ENCODE data around the gene TRAPPC8.
"Not testable (repeated sequence)": the region's sequence is repeated elsewhere in the genome, so short reads cannot be mapped to it uniquely, and the experiment has no call there.

TRAPPC8 gene

DNA sequence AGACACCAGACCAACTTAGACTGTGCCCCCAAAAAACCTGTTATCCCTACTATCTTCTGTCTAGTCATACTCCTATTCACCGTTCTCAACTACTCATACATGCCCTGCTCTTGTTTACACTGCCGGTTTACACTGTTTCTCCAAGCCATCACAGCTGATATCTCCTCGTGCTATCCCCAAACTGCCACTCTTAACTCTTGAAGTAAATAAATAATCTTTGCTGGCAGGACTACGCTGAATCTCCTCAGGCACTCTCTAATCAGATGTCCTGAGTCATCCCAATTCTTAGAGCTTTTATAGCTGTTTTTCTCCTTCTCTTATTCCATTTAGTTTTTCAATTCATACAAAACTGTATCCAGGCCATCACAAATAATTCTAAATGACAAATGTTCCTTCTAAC is 133.9 kb downstream of the TRAPPC8 start:
- not testable (repeated sequence) for H3K4me1 ChIP-seq, H3K79me2 ChIP-seq, H3K27ac ChIP-seq

DNA sequence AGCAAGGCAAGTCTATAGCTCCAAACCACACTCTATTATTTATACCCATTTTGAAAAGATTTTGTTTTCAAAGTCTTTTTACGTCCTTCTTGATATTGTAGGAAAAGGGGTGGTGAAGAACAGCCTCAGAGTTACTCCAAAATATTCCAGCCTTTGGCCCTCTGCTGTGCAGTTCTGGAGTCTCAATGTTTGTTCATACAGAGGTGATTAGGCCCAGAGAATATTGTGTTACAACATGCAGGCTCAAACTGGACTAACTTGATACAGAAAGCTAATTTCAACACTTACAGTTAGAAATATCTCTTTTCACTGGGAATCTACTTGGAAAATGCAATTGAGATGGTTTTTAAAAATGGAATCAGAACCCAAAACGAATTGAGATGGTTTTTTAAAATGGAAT is 141.8 kb downstream of the TRAPPC8 start:
- Histone ChIP-seq H2AFZ (no peak overlapping the region), H3K27me3 (ENCODE audit: control insufficient read depth, insufficient read depth, low read length) (no peaks in the 10 kb centered on the region), H3K4me2 (ENCODE audit: low read length) (no peak overlapping the region), H3K4me3 (ENCODE audit: low read depth, low read length) (no peak overlapping the region), H3K9me3 (ENCODE audit: control insufficient read depth, low read length) (no peaks in the 10 kb centered on the region), H3K36me3 (ENCODE audit: control insufficient read depth, insufficient read depth, low read length) (no peaks in the 10 kb centered on the region), H3K27ac (no peak overlapping the region), H3K4me1 (no peaks in the 10 kb centered on the region), H3K9ac (no peak overlapping the region), H3K79me2 (no peaks in the 10 kb centered on the region)
- TF ChIP-seq, protein P1, sequence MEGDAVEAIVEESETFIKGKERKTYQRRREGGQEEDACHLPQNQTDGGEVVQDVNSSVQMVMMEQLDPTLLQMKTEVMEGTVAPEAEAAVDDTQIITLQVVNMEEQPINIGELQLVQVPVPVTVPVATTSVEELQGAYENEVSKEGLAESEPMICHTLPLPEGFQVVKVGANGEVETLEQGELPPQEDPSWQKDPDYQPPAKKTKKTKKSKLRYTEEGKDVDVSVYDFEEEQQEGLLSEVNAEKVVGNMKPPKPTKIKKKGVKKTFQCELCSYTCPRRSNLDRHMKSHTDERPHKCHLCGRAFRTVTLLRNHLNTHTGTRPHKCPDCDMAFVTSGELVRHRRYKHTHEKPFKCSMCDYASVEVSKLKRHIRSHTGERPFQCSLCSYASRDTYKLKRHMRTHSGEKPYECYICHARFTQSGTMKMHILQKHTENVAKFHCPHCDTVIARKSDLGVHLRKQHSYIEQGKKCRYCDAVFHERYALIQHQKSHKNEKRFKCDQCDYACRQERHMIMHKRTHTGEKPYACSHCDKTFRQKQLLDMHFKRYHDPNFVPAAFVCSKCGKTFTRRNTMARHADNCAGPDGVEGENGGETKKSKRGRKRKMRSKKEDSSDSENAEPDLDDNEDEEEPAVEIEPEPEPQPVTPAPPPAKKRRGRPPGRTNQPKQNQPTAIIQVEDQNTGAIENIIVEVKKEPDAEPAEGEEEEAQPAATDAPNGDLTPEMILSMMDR (IDR thresholded peaks at IDR 0.05): no peak

More for the DNA sequence above, 133.9 kb downstream of the TRAPPC8 start:
- H3K27me3 ChIP-seq (ENCODE audit: control insufficient read depth, insufficient read depth, low read length); H3K4me2 ChIP-seq (ENCODE audit: low read length); H3K4me3 ChIP-seq (ENCODE audit: low read depth, low read length); H3K36me3 ChIP-seq (ENCODE audit: control insufficient read depth, insufficient read depth, low read length); H3K9me3 ChIP-seq (ENCODE audit: control insufficient read depth, low read length); H3K9ac ChIP-seq; H2AFZ ChIP-seq: not testable (repeated sequence)

DNA sequence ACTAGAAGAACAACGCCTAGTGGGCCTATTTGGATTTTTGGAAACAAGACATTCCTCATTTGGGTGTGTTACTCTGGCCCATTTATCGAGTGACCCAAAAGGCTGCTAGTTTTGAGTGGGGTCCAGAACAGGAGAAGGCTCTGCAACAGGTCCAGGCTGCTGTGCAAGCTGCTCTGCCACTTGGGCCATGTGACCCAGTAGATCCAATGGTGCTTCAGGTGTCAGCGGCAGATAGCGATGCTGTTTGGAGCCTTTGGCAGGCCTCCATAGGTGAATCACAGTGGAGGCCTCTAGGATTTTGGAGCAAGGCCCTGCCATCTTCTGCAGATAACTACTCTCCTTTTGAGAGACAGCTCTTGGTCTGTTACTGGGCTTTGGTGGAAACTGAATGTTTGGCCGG is 143.7 kb downstream of the TRAPPC8 start:
- H3K27ac ChIP-seq; H3K9me3 ChIP-seq (ENCODE audit: control insufficient read depth, low read length); H3K4me1 ChIP-seq; H3K9ac ChIP-seq; H3K79me2 ChIP-seq; H2AFZ ChIP-seq; H3K4me3 ChIP-seq (ENCODE audit: low read depth, low read length); H3K27me3 ChIP-seq (ENCODE audit: control insufficient read depth, insufficient read depth, low read length); H3K36me3 ChIP-seq (ENCODE audit: control insufficient read depth, insufficient read depth, low read length); H3K4me2 ChIP-seq (ENCODE audit: low read length): not testable (repeated sequence)

DNA sequence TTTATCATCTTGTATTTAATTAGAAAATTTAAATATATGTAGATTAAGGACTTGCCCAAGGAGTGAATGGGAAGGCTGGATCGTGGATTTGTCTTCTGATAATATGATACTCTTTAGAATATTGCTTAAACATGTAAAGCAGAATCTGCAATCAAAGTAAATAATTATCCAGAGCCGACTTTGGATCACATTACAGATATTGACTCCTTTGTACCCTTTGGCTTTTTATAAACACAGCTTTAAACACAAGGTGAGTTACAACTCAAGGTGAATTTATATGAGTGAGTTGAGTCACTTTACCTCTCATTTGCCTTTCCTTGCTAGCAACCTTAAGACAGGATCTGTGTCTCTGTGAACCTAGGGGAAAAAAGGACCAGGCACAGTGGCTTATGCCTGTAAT is 144.5 kb downstream of the TRAPPC8 start:
- Histone ChIP-seq H3K9me3 (ENCODE audit: control insufficient read depth, low read length) (no peaks in the 10 kb centered on the region), H3K4me1 (no peaks in the 10 kb centered on the region), H3K9ac (no peak overlapping the region), H3K4me3 (ENCODE audit: low read depth, low read length) (no peak overlapping the region), H3K4me2 (ENCODE audit: low read length) (no peak overlapping the region), H2AFZ (no peak overlapping the region), H3K27ac (no peak overlapping the region), H3K79me2 (no peaks in the 10 kb centered on the region), H3K27me3 (ENCODE audit: control insufficient read depth, insufficient read depth, low read length) (no peaks in the 10 kb centered on the region), H3K36me3 (ENCODE audit: control insufficient read depth, insufficient read depth, low read length) (no peaks in the 10 kb centered on the region)
- TF ChIP-seq, protein P1 (IDR thresholded peaks at IDR 0.05): no peak

DNA sequence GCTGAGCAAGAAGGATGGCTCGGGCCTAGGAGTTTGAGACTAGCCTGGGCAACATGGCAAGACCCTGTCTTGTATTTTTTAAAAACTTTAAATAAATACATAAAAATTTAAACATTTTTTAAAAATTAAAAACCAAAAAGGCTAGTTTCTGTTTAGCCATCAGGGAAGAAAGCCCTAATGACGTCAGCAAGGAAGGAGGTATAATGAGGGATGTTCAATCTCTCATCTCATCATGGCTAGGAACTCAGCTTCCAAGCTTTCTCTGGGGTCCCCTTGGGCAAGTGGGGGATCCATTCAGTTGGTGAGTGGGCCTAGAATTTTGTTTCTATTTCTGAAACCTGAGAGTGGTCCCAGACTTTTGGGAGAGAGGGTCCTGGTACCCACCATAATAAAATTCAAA is 147.2 kb downstream of the TRAPPC8 start:
- Histone ChIP-seq H3K4me3 (ENCODE audit: low read depth, low read length) (no peak overlapping the region), H3K9ac (no peak overlapping the region), H3K27me3 (ENCODE audit: control insufficient read depth, insufficient read depth, low read length) (no peaks in the 10 kb centered on the region), H3K79me2 (no peaks in the 10 kb centered on the region), H3K4me2 (ENCODE audit: low read length) (no peak overlapping the region), H2AFZ (no peak overlapping the region), H3K4me1 (no peaks in the 10 kb centered on the region), H3K36me3 (ENCODE audit: control insufficient read depth, insufficient read depth, low read length) (no peaks in the 10 kb centered on the region), H3K27ac (no peak overlapping the region), H3K9me3 (ENCODE audit: control insufficient read depth, low read length) (no peaks in the 10 kb centered on the region)
- TF ChIP-seq, protein P1 (IDR thresholded peaks at IDR 0.05): no peak

DNA sequence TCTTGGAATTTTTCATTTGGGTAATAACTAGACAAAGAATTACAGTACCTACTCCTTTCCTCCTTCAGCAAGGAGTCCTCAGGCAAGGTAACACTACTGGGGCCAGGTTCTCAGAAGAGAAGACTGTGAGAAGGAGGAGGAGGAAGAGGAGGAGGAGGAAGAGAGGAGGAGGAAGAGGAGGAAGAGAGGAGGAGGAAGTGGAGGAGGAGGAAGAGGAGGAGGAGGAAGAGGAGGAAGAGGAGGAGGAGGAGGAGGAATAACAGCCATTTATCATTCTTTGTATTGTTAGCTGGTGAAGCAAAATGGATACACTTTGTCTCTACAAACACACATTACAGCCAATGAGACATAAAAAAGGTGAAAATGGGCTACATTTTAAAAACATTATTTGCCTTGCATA is 149.4 kb downstream of the TRAPPC8 start:
- no peak overlapping the region for H3K4me3 ChIP-seq (ENCODE audit: low read depth, low read length)
- H3K27ac ChIP-seq: no peak overlapping the region
- H2AFZ ChIP-seq: no peak overlapping the region
- no peaks in the 10 kb centered on the region for H3K27me3 ChIP-seq (ENCODE audit: control insufficient read depth, insufficient read depth, low read length)
- H3K79me2 ChIP-seq: no peaks in the 10 kb centered on the region
- no peaks in the 10 kb centered on the region for H3K36me3 ChIP-seq (ENCODE audit: control insufficient read depth, insufficient read depth, low read length)
- TF ChIP-seq, protein P1 (IDR thresholded peaks at IDR 0.05): no peak
- no peaks in the 10 kb centered on the region for H3K4me1 ChIP-seq
- H3K4me2 ChIP-seq (ENCODE audit: low read length): no peak overlapping the region
- no peak overlapping the region for H3K9ac ChIP-seq
- H3K9me3 ChIP-seq (ENCODE audit: control insufficient read depth, low read length): no peaks in the 10 kb centered on the region
